ENCODE data around the gene NPHP3.
"Not testable (repeated sequence)": the region's sequence is repeated elsewhere in the genome, so short reads cannot be mapped to it uniquely, and the experiment has no call there.

NPHP3 gene

DNA sequence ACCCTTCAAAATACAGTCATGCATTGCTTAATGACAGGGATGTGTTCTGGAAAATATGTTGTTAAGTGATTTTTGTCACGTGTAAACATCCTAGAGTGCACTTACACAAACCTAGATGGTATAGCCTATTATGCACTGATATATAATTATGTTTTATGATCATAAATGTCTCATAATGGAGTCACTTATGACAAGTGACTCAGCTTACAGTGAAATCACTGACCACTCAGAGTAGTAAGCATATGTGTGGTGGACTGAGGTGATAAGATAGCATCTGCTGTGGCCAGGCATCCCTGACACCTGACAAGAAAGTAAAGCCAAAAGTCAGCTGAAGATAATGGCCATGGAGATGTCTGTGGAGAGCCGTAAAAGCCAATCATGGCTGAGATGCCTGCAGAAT, 68.0 kb downstream of the NPHP3 start:
- DNase-seq, result no peak
- intact Hi-C loops (cut with DNase I), result no loop called here

DNA sequence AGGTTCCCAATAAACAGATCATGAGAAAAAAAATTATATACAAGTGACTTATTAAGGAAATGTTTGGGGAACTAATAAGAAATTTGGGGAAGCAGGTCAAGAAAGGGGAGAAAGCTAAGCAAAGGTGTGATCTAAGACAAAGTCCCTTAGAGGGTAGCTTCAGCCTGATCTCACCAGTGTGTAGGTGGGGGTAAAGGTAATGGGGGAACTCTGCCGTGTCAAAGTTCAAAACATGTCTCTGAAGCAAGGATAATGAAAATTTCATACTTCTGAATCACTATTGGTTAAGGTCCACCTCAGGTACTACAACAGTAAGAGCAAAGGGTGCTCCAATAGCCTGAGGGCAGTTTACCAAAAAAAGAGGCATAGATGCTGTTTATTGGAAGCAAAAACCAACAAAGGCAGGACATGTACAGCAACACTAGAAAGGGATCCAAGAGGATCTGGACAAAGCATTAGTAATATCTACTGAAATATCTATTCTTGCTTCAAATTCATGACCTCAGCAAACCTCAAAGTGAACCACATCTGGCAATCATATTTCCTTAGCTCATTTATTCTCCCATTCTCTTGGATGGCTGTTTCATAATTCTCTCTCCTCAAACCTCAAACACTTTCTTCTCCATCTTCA, 69.5 kb downstream of the NPHP3 start:
- DNase-seq, result no peak

DNA sequence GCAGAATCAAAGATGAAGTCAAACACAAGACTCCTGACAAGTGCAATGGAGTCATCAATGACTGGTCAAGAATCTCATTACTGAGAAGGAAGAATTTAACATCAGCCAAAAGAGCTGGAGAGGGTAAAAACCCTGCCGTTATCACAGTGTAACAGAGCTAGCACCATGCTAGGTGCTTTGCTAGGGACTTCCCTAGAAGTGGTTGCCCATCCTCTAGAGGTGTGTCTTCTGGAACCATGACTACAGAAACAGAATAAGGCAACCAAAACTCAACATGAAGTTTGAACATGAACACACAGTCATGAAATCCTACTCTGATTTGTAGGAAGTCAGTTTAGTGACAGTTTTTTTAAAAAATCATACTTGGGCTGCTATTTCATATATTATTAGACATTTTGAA, 72.1 kb downstream of the NPHP3 start:
- intact Hi-C loops (cut with DNase I), result no loop called here
- DNase-seq, result no peak

More for the DNA sequence above, 69.5 kb downstream of the NPHP3 start:
- intact Hi-C loops (cut with DNase I), result no loop called here

DNA sequence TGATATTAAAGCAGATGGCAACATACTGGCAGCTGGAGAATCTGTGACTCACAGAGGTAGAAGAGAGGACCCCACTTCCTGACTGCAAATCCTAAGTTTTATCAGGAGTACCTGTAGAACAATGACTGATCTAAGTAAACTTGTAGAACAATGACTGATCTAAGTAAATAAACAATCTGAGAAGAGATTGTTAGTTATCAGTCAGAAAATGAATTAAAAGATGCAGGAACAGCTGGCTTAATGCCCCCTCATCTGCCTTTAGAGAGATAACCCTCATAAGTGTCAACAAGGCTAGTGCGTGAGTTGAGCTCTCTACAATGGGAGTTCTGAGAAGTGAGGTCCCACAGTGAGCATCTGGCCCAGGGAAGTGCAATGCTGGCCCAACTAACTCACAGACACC, 77.2 kb downstream of the NPHP3 start:
- DNase-seq, result no peak
- intact Hi-C loops (cut with DNase I), result no loop called here

DNA sequence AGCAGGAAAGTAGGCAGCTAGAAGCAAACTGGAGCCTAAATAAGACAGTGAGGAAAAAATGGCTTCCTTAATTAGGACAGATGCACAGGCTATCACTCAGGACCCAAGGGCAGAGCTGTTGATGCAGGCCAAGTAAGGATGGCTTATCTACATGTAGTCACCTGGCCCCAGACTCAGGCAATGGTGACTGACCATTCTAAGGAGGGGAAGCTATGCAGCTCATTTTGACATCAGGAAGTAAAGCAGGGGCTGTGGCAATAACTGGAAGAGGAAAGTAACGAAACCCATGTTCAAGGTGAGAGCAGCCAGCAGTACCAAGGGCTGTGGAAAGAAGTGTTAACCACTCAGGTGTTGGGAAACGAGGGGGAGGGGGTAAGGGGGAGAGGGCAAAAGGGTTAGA, 78.8 kb downstream of the NPHP3 start:
- intact Hi-C loops (cut with DNase I), result loop anchor here (5.0 kb wide), 1 partner anchor 106 kb away; no protein-coding TSS in a partner anchor
- DNase-seq, result no peak

DNA sequence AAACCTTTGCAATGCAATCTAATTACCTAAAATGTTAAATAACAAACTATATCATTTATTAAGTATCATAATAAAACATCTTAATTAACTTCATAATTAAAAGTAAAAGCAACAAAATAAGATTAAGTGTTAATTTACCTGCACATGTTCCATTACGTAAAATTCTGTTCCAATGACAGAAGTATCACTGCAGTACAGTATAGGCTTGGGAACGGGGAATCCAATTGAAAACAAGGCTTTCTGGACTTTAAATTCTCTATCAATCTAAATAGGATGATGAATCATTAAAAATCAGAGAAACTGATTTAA, 79.7 kb downstream of the NPHP3 start:
- DNase-seq, result no peak
- intact Hi-C loops (cut with DNase I), result loop anchor here (5.0 kb wide), 1 partner anchor 105 kb away; no protein-coding TSS in a partner anchor

DNA sequence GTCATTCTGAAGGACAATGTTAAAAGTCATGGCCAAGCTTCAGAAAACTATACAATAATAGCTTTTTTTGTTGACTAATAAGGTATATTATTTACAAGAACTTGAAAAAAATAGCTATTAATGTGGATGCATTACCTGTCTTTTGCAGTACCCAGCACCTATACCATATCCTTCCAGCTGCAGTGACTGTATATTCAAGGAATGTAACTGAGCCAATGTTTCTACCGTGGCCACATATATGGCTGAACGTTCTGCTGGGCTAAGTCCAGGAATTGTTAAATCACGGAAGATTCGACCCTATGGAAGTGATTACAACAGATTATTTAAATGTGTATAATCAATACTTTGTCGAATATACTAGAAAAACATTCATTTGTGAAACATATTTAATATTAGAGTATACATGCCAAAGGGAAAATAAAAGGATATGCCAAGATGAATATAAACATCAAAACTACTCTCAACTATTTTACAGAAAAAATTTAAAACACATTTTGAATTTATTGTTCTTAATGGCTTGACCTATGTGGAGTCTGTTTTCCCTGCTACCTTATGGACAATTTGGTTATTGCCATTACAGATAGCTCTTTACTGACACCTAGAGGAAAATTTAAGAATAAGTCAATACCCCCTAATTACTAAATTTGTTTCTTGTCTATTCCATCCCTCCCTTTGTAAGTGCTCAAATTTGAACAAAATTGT, 80.2 kb downstream of the NPHP3 start:
- intact Hi-C loops (cut with DNase I), result loop anchor here (5.0 kb wide), 1 partner anchor 105 kb away; no protein-coding TSS in a partner anchor
- DNase-seq, result no peak

DNA sequence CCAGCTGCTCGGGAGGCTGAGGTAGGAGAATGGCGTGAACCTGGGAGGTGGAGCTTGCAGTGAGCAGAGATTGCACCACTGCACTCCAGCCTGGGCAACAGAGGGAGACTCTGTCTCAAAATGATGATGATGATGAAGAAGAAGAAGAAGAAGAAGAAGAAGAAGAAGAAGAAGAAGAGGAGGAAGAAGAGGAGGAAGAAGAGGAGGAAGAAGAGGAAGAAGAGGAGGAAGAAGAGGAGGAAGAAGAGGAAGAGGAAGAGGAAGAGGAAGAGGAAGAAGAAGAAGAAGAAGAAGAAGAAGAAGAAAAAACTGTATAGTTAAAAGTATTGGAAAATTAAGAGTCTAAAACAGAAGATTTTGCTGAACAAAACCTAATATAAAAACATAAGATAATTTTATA, 80.8 kb downstream of the NPHP3 start:
- intact Hi-C loops (cut with DNase I), result loop anchor here (5.0 kb wide), 1 partner anchor 104 kb away; no protein-coding TSS in a partner anchor
- not testable (repeated sequence) for DNase-seq

DNA sequence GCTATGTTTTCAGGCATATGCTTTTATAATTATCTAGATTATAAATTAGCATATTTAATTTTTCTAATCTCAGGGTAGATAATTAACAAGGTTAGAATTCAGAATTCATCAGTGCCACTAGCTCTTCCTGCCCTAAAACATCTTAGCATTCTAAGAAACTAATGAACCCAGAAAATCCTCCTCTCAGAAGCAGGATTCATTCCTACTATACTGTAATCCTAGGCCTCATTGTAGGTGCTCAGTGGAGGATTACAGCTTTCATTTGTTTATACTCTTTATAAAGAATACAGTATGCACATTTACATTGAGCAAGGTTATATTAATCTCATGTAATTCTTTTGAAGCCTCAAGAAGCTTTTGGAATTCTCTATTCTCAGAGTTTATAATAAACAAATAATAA, 83.5 kb downstream of the NPHP3 start:
- intact Hi-C loops (cut with DNase I), result no loop called here
- no peak for DNase-seq

DNA sequence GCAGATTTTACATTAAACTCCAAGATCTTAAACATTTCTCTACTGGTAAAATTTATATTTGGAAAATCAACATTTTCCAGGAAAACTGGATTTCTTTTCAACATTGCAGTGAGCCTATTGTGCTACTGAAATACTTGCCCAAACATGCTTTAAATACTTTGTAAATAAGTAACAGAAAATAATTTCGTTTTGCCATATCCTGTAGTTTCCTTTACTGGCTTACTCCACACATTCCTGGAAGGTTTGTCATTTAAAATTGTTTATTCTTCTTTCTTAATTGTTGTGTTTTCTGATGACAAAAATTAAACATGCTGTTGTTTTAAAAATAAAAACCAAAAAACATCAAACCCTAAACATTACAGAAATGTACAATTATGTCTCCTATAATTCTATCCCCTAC, 84.6 kb downstream of the NPHP3 start:
- DNase-seq, result no peak
- intact Hi-C loops (cut with DNase I), result no loop called here

DNA sequence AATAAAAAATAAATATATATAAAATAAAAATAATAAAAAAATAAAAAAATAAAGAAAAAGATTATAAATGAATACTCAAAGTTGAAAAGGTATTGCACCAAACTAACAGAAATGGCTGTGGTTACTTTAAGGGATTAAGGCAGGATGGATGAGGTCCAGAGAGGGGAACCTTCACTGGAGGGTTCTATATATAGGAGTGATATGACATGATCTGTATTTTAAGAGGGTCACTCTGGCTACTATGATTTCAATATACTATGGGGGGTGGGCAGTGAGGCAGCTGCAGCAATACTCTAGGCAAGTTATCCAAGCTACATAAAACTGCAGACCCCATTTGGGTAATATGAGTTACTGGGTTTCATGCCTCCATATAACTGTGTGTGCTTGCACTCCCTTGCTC, 87.2 kb downstream of the NPHP3 start:
- intact Hi-C loops (cut with DNase I), result no loop called here
- DNase-seq, result no peak
